ENCODE measurements around the gene TAF4. TPM values are rescaled to one million over a fixed set of nuclear protein-coding genes. Genes with fewer than 3 reads are reported as not detected.

The TAF4 gene
- total and polyA plus RNA-seq, 2 of the 13 experiments (the other 11 are each of a cell fraction or from before 2014, with no cell fraction given): 5.9 to 12.0 TPM

GRCh38 chr20:61979090-61979489 is 86.6 kb downstream of the TAF4 start (continued):
- TF ChIP-seq SRSF4 (IDR thresholded peaks at IDR 0.05; ENCODE audit: low read depth, low read length, poor library complexity, severe bottlenecking): no peak

GRCh38 chr20:61978491-61978890 is 87.2 kb downstream of the TAF4 start:
- Histone ChIP-seq H3K79me2 (ENCODE audit: insufficient read depth, low read length) (no peaks in the 10 kb centered on the region), H3K36me3 (replicated peaks in 1 of 2; ENCODE audit: control insufficient read depth in 1 of 2, insufficient read depth in 2 of 2, low read length in 2 of 2) (peaks cover 24 to 48% of the 10 kb centered on the region in 2 experiments), H3K27me3 (ENCODE audit: control insufficient read depth in 1 of 2, insufficient read depth in 2 of 2, low read length in 2 of 2) (no peaks in the 10 kb centered on the region), H3K4me1 (ENCODE audit: insufficient read depth, low read length) (0 out of 2 replicates have a peak, but pooled peaks cover 6% of the 10 kb centered on the region), H3K9ac (ENCODE audit: insufficient read depth, low read depth, low read length) (no peak overlapping the region), H3K4me2 (ENCODE audit: low read depth, low read length) (no peak overlapping the region), H3K9me3 (ENCODE audit: low read length) (no peaks in the 10 kb centered on the region), H2AFZ (ENCODE audit: low read length) (no peak overlapping the region), H4K20me1 (ENCODE audit: insufficient read depth, low read length) (peaks cover 17% of the 10 kb centered on the region; the same call in 1 of the 2 replicates), H3K27ac (ENCODE audit: extremely low read length, insufficient read depth, low read length) (no peak overlapping the region), H3K4me3 (replicated peaks in 1 of 3; ENCODE audit: insufficient read depth in 1 of 3, low read depth in 2 of 3, low read length in 3 of 3) (no peak overlapping the region)
- ChIA-PET CTCF (ENCODE audit: low intra/inter-chr PET ratio, low total read pairs) (no interaction called here), POLR2A (no interaction called here)
- WGBS (ENCODE audit: low lambda C conversion rate): over 99% methylated on average over 20 of the region's 20 CpGs
- DNase-seq (ENCODE audit: low spot score) (no peak), FAIRE-seq (no peak), ATAC-seq (no peak)
- intact Hi-C loops (cut with micrococcal nuclease; ENCODE audit: unreplicated experiment) (no loop called here), in situ Hi-C loops (cut with HindIII; ENCODE audit: extremely low pct_ligation_motif_present, low pct_unique_long_range_greater_than_20kb) (no loop called here)
- BruUV-seq (replicated peaks): no TSS peak
- no peak for TF ChIP-seq ZNF280B (CRISPR knock-in tag; IDR thresholded peaks at IDR 0.05; ENCODE audit: borderline replicate concordance)
- TF ChIP-seq ELK4 (CRISPR knock-in tag; IDR thresholded peaks at IDR 0.05; ENCODE audit: borderline replicate concordance): no peak
- no peak for TF ChIP-seq ZNF607 (CRISPR knock-in tag; IDR thresholded peaks at IDR 0.05; ENCODE audit: borderline replicate concordance)
- TF ChIP-seq ZNF7 (CRISPR knock-in tag; IDR thresholded peaks at IDR 0.05): no peak
- no peak for TF ChIP-seq ZNF883 (CRISPR knock-in tag; IDR thresholded peaks at IDR 0.05; ENCODE audit: not compliant biosample characterization)
- TF ChIP-seq FOXA1 (IDR thresholded peaks at IDR 0.05): no peak
- no peak for TF ChIP-seq FOXA1 (CRISPR knock-in tag; IDR thresholded peaks at IDR 0.05)
- TF ChIP-seq NCOA1 (CRISPR knock-in tag; IDR thresholded peaks at IDR 0.05): no peak
- no peak for TF ChIP-seq ZSCAN25 (CRISPR knock-in tag; IDR thresholded peaks at IDR 0.05)
- no peak for TF ChIP-seq LRRFIP1 (CRISPR knock-in tag; conservative IDR thresholded peaks at IDR 0.05)

All from HepG2 (cell line).